Activated CD4-positive, alpha-beta T cell treated with anti-CD3 and anti-CD28 coated beads for 48 hours (primary cell): ENCODE measurements around the gene APBB1.

ENCODE experiments used
- DNase-seq: peaks from one replicate; pipeline ENCODE4 v3.0.0-alpha.2; 2020

Gene APBB1

DNA sequence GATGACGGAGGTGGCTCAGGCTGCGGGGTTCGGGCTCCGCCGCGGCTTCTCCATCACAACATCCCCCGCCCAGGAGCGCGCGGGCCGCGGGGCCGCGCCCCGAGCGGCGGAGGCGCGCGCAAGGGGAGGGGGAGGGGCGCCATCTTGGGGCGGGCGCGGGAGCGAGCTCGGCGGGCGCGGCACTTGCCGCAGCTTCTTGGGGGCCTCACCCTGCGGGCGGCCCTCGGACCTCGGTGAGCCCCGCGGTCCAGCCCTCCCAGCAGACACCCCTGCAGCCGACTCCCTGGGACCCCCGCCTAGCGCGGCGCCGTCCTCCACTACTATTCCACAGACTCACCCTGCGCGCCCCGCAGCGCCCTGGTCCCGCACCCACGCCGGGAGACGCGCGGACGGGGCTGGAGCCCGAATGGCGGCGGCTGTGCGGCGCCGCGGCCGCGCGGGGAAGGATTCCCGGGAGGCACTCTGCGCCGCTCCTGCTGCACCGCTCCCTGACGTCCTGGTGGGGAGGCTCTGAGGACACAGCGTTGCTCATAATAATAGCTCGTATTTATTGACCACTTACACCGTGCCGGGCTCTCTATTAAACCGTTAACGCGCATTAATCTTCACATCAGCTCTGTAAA lies at the start of gene APBB1:
TSS of gene APBB1 (minus strand) at position 86 of the 623 bp plus-strand sequence. CDS start 7,747 bp downstream, outside the sequence.
- DNase-seq, result peak; percentile 77

DNA sequence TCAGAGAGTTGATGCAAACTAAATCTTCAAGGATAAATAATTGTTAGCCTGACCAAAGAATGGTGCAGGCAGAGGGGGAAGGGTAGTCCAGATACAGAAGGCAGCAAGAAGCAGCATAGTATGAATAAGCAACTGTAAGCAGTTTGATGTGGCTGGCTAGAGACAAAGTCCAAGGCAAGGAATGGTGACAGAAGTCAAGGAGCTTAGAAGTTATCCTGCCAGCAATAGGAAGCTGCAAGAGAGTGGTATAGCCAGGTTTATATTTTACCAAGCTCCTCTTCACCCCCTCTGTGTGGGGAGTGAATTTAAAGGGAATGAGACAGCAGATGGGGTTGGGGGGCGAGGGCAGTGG lies 40.2 kb upstream of the APBB1 start:
- DNase-seq, result no peak

DNA sequence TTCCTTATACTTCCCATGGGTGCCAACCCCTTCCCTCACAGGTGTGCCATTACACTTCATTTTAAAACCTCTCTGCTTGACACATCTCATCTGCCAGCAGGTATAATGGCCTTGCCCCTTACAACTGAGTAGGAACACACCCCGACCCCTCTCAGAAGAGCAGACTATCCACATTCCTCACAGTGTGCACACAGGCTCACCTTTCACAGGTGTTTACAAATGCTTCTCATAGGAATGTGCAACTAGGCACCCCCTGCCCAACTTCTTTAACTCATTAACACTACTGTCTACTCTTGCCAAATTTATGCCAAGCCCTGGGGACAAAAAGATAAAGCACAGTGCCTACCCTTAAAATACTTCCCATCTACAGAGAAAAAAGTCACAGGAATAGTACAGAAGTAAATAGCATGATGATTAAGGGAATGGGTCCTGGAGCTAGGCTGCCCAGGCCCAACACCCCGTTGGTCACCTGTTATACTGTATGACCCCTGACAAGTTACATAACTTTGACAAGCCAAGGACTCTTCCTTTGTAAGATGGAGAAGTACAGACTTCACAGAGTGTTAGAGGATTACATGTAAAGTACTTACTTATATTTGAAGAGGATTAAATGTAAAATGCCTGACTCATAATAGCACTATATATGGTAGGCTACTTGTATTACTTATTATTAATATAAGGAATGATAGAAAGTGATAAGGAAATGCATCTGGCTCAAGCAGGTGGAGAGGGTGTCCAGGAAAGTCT lies 39.6 kb upstream of the APBB1 start:
- no peak for DNase-seq

DNA sequence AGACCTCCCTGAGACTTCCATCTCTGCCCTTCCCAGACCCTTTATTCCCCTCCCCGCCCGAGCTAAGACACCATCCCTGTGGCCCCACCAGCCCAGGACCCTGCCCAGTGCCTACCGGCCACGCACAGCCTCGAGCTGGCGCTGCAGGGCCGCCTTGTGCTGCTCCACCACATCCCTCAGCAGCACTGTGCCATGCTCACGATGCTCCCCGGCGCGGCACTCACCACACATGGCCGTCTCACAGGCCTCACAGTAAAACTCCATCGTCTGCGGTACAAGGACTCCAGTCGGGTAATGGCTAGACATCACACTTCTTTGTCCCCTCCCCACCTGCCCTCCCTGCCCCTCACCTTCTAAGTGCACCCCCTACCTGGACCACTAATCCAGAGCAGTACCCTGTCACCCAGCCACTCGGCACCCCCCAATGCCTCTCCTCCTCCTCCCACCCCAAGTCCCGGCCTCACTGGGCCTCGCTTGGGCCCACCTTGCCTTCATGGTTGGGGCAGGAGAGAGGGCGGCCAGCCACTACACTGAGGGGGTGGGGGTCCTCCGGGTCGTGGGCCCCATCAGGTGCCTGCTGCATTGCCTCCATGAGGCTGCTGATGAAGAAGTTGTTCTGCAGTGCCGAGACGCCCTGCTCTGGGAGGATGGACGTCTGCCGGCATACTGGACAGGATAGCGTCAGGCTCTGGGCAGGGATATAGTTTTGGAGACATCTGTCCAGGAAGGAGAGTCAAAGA lies 38.9 kb upstream of the APBB1 start:
- no peak for DNase-seq

DNA sequence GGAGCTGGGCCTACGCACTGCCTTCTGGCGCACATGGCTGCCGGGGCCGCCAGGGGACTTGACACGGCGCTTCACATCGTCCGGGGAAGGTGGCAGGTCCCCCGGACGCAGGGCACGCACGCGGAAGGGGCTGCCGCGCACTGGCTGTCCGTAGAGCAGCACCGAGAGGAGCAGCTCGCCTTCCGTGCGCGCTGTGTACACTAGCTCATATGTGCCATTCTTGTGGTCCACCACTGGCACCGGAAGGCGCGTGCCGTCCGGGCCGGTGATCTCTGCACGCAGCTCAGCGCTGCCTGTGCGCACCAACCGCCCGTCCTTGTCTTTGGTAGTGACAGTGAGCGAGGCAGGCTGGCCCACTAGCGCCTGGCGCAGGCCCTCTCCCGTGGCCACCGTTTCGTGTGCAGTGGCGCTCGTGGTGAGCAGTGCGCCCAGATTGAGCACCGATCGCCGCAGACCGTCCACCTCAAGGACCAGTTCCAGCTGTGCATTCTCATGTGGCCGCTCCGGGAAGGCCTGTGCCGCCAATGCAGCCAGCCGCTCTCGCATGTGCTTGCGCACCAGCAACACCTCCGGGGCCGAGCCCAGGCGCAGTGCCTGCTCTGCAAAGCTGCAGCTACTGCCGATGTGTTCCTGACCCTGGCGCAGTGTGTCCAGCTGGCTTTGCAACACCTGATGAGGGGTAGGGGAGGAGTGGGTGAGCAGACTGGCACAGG lies 37.6 kb upstream of the APBB1 start:
- no peak for DNase-seq

DNA sequence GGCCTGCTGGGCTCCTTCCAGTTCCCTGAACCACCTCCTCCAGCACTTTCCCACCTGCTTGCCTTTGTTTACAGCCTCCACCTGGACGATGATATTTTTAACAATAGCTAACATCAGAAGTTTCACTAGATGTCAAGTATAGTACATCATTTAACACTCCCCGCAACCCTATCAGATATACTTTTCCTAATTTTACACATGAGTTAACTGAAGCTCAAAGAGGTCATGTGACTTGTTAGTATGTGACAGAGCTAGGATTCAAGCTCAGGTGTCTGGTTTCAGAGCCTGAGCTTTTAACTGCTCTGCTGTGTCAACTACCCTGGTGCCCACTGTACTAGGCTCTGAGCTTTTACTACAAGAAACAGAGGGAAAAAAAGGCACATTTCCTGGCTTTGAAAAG lies 36.2 kb upstream of the APBB1 start:
- DNase-seq, result no peak

DNA sequence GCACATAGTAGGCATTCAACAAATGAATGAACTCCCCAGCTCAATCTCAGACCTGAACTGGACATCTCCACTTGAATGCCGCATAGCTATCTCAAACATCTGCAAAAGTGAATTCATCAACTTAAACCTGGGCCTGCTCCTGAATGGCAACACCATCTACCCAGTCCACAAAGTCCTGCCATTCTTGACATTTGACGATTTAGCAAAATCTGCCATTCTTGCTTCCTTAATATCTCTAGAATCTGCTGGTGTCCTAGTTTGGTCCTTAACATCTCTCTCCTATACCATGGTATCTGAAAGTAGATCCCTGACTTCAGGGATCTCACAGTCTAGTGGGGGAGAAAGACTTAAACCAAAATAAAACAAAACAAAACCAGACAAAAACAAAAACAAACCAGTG lies 34.3 kb upstream of the APBB1 start:
- DNase-seq, result no peak

DNA sequence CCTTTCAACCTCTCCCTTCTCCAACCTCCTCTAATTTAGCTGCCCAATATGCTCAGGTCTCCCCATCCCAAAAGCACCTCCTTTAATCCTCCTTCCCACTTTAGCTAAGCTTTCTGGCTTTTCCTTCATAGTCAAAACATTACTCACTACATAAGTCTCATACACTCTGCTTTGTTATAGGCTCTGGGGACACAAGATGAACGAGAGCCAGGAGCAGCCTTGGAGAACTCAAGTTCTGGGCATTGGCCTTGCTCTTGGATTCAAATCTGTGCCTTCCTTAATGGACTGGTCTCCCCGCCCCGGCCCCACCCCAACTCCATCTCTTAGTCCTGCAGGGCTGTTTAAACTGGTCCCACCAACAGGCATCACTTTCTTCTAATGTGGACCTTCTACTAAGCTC lies 33.3 kb upstream of the APBB1 start:
- no peak for DNase-seq

DNA sequence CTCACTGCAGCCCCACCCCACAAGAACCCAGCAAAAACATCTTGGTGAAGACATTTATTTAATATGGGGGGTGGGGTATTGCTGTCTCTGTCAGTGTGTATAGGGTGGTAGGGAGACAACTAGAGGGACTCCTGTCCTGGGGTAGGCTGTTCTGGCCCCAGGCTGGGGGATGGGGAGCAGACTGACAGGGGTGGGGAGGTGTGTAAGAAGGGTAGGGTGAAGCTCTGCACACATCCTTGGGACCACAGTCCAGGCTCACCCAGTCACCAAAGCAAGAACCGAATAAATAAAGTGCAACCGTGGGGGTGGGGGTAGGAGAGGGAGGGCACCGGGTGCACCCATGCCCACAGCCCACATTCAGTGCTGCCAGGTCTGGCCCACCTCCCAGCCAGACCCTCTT lies 29.7 kb upstream of the APBB1 start:
- no peak for DNase-seq

DNA sequence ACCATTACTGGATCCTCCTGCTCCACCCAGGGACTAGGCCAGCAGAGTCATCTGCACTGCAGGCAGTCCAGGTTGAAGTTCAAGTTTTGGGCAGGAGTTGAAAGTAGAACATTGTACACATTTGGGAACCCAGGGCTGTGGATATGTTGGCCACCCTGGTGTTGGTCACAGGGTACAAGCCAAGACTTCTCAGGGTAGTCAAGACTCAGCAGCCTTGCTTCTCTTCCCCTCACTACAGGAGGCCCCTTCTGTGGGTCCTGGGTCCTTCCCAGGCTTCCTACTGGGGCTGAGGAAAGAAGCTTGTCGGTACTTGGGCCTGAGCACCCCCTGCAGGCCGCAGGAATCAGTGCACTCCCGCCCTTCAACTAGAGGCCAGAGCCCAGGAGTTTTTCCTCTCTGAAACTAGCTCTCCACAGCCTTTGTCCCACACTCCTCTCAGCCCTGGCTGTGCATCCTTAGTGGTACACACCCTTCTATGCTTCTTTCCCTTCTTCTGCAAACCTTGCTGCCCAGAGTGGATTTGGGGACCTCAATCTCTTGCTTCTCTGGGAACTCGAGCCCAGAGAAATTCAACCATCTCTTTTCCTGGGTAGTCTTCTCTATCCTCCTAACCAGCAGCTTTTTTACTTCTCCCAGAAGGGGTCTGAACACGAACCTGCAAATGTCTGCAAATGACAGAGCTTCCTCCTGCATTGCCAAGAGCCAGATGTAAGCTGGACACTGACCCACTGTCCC lies 24.5 kb upstream of the APBB1 start:
- DNase-seq, result peak; percentile 64

DNA sequence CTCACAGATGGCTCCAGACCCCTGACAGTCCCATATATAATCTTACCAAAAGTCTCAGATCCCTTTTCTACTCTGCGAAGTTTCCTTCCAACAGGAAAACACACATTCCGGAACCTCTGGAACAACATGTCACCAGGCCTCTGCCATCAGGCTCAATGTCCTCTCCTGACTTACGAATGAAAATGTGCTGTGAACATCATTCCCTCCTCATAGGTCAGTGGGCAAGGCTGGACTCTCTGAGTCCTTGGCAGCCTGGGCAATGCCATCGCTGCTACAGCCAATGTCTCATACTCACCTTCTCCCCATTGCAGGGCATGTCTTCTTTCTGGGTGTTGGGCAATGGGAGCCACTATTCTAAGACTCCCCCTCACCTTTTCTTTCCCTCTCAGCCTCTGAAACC lies 23.5 kb upstream of the APBB1 start:
- no peak for DNase-seq

DNA sequence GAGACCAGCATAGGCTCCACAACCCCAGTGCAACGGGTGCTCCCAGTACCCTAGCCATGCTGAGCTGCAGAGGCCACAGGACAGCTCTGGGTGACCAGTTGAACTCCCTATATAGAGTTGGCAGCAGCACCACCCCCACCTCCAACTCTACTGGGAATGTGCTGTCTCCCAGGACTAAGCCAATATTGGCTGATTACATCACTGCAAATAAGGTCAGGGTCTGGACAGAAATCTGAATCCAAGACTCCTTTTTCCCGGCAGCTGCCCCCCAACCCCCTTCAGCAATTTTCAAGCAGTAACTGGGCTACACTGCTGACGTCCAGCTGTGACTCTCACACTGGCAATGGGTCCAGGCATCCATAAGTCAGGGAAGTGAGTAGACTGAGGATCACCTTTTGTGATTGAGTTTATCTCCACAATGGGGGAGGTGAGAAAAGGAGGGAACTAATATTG lies 22.0 kb upstream of the APBB1 start, which contains the start of gene HPX:
TSS of gene HPX (minus strand) at position 82 of the 453 bp plus-strand sequence. CDS start at position 58, 24 bp downstream.
- no peak for DNase-seq

DNA sequence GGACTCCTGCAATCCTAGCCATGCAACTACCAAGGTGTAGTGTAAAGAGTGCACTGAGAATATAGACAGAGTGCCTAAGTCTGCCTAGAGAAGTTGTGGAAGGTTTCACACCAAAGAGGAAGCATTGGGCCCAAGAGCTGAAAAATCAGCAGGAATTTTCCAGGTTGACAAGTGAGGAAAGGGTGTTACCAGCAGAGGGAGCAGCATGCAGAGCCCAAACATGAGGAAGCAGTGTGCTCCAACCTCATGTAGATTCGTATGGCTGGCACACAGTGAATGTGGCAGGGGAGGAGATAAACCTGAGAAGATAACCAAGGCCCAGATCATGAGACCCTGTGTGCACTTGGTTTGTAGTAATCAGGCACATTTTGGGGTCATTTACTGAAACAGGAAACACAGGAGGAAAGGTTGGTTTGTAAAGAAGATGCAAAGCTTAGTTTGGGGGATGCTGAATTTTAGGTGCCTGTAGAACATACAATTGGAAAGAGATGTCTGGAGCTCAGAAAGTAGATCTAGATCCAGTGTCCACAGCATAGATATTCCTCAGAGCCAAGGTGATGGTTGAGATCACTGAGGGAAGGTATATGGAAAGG lies 20.2 kb upstream of the APBB1 start:
- DNase-seq, result peak; percentile 39

DNA sequence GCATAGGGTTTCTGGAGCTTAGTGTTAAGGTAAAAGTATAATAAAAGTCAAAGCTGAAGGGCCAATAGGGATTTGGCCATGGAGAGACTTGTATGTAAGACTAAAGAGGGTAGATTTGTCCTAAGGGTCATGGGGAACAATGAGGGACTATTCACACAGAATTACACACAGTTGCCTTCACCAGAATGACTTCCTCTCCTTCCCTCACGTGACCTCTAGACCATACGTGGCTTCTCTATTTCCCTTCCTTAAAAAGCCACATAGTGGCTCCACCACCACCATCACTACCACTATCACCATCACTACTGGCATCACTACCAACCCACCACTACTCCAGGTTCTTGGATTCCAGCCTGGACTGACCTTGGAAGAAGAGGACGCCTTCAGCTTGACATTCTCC lies 19.1 kb upstream of the APBB1 start:
- DNase-seq, result no peak

DNA sequence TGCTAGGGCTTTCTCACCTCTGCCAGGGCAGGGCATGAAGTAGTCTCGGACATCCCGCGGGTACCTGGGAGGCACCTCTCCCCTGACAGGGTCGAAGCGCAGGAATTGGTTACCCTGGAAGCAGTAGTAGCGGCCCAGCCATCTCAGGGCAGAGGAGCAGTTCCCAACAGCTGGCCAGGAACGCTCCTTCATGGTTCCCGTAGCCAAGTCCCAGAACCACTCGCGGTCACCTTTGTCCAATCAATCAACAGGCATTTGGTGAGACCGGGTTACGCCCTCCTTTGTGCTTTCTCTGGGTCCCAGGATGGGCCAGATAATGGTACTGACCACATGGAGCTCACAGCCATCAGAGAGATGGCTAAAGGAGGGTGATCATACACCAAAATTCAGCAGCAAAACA lies 18.5 kb upstream of the APBB1 start:
- DNase-seq, result no peak

DNA sequence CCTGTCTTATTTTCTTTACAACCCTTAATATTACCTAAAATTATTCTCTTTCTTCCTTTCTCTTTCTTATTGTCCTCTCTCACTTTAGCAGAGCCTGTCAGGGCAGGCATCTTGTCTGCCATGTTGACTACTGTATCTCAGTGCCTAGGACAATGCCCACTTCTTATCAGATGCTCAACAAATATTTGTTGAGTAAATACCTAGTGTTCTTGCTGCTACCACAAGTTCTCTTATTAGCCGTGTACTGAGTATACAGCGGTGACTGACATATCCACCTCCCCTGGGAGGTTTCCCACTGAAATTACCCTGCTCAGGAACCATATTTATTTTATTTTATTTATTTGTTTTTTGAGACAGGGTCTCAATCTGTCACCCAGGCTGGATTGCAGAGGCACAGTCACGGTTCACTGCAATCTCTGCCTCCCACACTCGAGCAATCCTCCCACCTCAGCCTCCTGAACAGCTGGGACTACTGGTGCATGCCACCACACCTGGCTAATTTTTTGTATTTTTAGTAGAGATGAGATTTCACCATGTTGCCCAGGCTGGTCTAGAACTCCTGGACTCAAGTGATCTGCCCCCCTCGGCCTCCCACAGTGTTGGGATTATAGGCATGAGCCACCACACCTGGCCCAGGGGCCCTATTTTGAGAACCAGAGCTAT lies 15.2 kb upstream of the APBB1 start:
- no peak for DNase-seq

DNA sequence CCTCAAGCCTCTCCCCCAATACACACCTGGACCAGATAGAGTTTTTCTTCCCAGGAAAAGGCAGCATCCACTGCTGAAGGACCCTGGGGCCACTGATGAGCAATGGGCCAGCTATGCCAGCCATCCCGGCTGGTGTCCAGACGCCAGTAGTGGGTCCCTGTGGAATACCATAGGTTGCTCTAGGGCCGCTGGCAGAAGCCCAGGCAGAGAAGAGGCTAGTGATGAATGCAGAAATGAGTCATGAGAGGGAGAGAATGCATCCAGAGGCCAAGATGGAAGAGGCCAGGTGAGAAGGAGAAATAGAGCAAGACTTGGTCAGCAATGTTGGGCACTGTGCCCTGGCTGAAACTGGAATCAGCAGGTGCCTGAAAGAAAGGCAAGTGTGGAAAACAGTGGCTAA lies 13.0 kb upstream of the APBB1 start:
- no peak for DNase-seq

DNA sequence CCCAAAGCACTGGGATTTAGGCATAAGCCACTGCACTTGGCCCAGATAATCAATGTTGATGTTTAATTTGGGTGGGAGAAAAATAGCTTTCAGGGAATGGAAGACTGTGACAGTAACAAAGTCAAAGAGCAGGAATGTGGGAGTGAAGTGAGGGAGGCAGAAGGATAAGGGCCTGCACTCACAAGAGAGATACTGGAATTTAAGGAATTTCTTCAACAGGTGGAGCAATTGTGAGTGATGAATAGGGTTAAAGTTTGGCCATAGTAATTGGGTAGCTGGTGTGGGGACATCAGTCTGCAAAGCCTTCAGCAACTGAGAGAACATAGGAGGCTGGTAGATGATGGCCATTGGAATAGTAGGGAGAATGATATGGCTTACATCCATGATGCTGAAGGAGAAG lies 8.6 kb upstream of the APBB1 start:
- DNase-seq, result no peak

DNA sequence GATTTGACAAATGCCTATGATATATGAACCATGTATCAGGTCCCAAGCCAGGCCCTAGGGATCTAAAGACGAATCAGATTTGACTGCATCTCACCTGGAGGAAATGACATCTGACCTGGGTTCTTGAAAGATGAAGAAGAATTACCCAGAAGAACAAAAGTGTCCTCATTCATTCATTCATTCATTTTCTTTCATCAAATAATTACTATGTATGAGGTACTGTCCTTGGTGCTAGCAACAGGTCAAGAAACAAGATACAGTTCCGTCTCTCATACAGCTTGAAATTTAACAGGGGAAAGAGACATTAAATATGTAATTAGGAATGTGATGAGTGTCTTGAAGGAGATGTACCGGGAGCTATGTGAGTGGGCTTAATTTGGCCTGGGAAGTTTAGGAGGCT lies 1.8 kb upstream of the APBB1 start:
- no peak for DNase-seq

DNA sequence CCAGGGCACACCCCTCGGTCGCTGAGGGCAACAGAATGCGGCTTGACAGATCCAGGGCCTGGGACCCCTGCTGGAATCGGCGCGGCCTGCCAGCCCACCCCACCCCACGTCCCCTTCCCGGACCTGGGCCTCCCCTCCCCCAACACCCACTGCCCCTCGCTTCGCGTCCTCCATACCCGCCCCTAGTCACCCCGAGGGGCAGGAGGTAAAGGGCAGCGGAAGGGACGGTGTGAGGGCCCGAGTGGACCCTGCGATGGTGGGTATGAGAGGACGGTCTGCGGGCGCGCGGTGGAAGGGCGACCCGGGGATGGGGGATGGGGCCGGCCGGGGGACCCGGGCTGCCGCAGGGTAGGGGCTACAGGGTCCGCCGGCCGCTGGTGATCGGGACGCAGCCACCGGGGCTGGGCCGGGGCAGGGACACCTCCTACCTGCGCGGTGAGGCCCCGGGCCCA lies 311 bp downstream of the APBB1 start:
- DNase-seq, result peak; percentile 41

DNA sequence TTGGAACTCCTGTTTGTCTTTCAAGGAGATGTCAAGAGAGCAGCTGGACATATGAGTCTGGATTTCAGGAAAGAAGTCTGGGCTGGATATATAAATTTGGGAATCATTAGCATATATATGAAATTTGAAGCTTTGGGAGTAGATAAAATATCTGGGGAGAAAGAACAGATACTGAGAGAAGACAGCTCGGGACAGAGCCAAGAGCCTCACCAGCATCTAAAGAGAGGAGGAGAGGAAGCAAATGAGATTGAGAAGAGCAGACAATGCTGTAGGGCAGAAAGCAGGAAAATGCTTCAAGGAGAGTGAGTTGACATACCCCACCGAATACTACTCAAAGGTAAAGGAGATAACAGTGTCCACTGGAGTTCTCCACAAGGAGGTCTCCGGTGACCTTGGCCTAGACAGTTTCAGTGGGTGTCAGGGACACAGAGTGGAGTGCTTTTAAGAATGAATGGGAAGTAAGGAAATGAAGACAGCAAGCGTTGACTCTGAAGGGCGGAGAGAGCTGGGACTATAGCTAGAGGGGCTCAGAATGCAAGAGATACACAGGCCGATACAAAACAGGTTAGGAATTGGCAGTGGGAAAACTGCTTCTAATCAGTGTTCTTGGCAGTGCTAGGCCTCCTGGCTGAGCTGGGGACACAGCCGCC lies 862 bp downstream of the APBB1 start:
- no peak for DNase-seq
